PC-9 (cell line): ENCODE results near the gene MCC. TPM values are rescaled to one million over a fixed set of nuclear protein-coding genes. Genes with fewer than 3 reads are reported as not detected.

Source experiments
- BruUV-seq: library from RNA; stranded (reverse); fragments of 400-500 nt; replicated peaks from 2 replicates; lab custom pipeline; 2021; lab: Mats Ljungman, UMichigan
- CTCF ChIA-PET: fragments of 300-600 bp; sonication (Branson Sonifier 250); formaldehyde crosslinking; loops from one replicate; lab custom pipeline; 2022; ENCODE audit warnings: antibody characterized with exemption; lab: Charles Lee
- POLR2A ChIA-PET: fragments of 300-600 bp; sonication (Branson Sonifier 250); formaldehyde crosslinking; loops from one replicate; lab custom pipeline; 2022; ENCODE audit warnings: antibody characterized with exemption; ENCODE audit not compliant: unreplicated experiment; lab: Charles Lee
- DNase-seq, 2 experiments: peaks; one replicate each; pipeline versions ENCODE4 v3.0.0 to v3.0.0-alpha.2; 2015 to 2022; ENCODE audit warnings: mixed read lengths in 1 of 2
- H2AFZ ChIP-seq: fragments of 200-600 bp; sonication (generic); 2 replicates; pipeline ENCODE4 v1.8.1; 2017; ENCODE audit warnings: antibody characterized with exemption
- H3F3A ChIP-seq: fragments of 200-600 bp; sonication (generic); 2 replicates; pipeline ENCODE4 v1.8.1; 2017; ENCODE audit warnings: antibody characterized with exemption, mild to moderate bottlenecking, low read depth; ENCODE audit not compliant: insufficient read depth
- H3K27ac ChIP-seq: fragments of 200-600 bp; sonication (generic); 2 replicates; pipeline ENCODE4 v1.6.1; 2016; ENCODE audit warnings: mixed run types
- H3K27me3 ChIP-seq: fragments of 200-600 bp; sonication (generic); 2 replicates; pipeline ENCODE4 v1.6.1; 2016; ENCODE audit warnings: low read depth, mixed run types; ENCODE audit not compliant: insufficient read depth
- H3K36me3 ChIP-seq: fragments of 200-600 bp; sonication (generic); 2 replicates; pipeline ENCODE4 v1.6.1; 2016; ENCODE audit warnings: low read depth, mixed run types
- H3K4me1 ChIP-seq: fragments of 200-600 bp; sonication (generic); replicated peaks from 2 replicates; pipeline ENCODE4 v1.6.1; 2016; ENCODE audit warnings: mixed run types; ENCODE audit not compliant: insufficient read depth
- H3K4me2 ChIP-seq: fragments of 200-600 bp; sonication (generic); 2 replicates; pipeline ENCODE4 v1.6.1; 2017; ENCODE audit warnings: mixed run types
- H3K4me3 ChIP-seq: fragments of 200-600 bp; sonication (generic); 2 replicates; pipeline ENCODE4 v1.6.1; 2016; ENCODE audit warnings: mixed run types
- H3K79me2 ChIP-seq: fragments of 200-600 bp; sonication (generic); 2 replicates; pipeline ENCODE4 v1.6.1; 2017; ENCODE audit warnings: low read depth, mixed run types
- H3K9me2 ChIP-seq: fragments of 200-600 bp; sonication (generic); 2 replicates; pipeline ENCODE4 v1.8.1; 2017; ENCODE audit warnings: mild to moderate bottlenecking; ENCODE audit not compliant: insufficient read depth
- H3K9me3 ChIP-seq: fragments of 200-600 bp; sonication (generic); 2 replicates; pipeline ENCODE4 v1.8.1; 2016; ENCODE audit warnings: low read depth; ENCODE audit not compliant: insufficient read depth
- H4K20me1 ChIP-seq: fragments of 200-600 bp; sonication (generic); 2 replicates; pipeline ENCODE4 v1.8.1; 2017; ENCODE audit not compliant: insufficient read depth
- CTCF ChIP-seq: fragments of 200-600 bp; sonication (generic); conservative IDR thresholded peaks from 2 replicates; pipeline ENCODE4 v1.6.1; 2017; ENCODE audit warnings: mixed run types, antibody characterized with exemption, mild to moderate bottlenecking, moderate library complexity
- EZH2 ChIP-seq: fragments of 200-600 bp; sonication (generic); IDR thresholded peaks from 2 replicates; pipeline ENCODE4 v1.8.0; 2017; ENCODE audit warnings: antibody characterized with exemption, low read depth
- intact Hi-C: fragments of 100-400 bp; cut with micrococcal nuclease; formaldehyde crosslinking; loops from one replicate; pipeline ENCODE4 v1.10.0; 2022; ENCODE audit not compliant: unreplicated experiment
- total RNA-seq: library from RNA; stranded (reverse); gene quantifications from 2 replicates; pipeline ENCODE4 v1.2.3, GENCODE V29; 2021

MCC gene
- total RNA-seq, 1 experiment from 2014 or later: 2.5 TPM

GRCh38 chr5:113140837-113141671, 347.2 kb downstream of the MCC start:
- no TSS peak for BruUV-seq

DNA sequence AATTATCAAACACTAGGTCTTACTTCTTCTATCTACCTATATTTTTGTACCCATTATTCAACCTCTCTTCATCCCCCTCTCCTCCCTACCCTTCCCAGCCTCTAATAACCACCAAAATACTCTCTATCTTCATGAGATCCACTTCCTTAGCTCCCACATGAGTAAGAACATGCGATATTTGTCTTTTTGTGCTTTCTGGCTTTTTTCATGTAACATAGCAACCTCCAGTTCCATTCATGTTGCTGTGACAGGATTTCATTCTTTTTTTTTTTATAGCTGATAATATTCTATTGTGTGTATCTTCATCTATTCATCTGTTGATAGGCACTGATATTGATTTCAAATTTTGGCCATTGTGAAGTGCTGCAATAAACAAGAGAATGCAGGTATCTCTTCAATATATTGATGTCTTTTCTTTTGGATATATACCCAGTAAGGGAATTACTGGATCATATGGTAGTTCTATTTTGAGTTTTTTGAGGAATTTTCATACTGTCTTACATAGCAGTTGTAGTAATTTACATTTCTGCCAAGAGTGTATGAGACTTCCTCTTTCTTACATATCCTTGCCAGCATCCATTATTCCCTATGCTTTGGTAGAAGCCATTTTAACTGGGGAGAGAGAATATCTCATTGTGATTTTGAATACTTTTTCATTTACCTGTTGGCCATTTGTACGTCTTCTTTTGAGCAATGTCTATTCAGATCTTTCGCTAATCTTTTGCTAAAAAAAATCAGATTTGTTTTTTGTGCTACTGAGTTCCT, 354.9 kb downstream of the MCC start:
- intact Hi-C loops: no loop called here
- no peaks in the 10 kb centered on the region for H3K9me3 ChIP-seq
- no peak for DNase-seq
- H3K27me3 ChIP-seq: no peaks in the 10 kb centered on the region
- H3K27ac ChIP-seq: no peak overlapping the region
- no peaks in the 10 kb centered on the region for H3K9me2 ChIP-seq
- CTCF ChIA-PET: no interaction called here
- POLR2A ChIA-PET: no interaction called here
- H2AFZ ChIP-seq: no peak overlapping the region
- H3K36me3 ChIP-seq: no peaks in the 10 kb centered on the region
- no TSS peak for BruUV-seq
- H3K79me2 ChIP-seq: no peaks in the 10 kb centered on the region
- no peaks in the 10 kb centered on the region for H3F3A ChIP-seq
- no peak overlapping the region for H3K4me2 ChIP-seq
- H3K4me1 ChIP-seq: no peaks in the 10 kb centered on the region
- no peaks in the 10 kb centered on the region for H4K20me1 ChIP-seq
- TF ChIP-seq EZH2: no peak
- TF ChIP-seq CTCF: no peak
- H3K4me3 ChIP-seq: no peak overlapping the region

More at GRCh38 chr5:113140837-113141671, 347.2 kb downstream of the MCC start:
- no peaks in the 10 kb centered on the region for H3K27me3 ChIP-seq
- no peaks in the 10 kb centered on the region for H4K20me1 ChIP-seq
- intact Hi-C loops: no loop called here
- no peak for TF ChIP-seq EZH2
- TF ChIP-seq CTCF: no peak
- no peaks in the 10 kb centered on the region for H3K9me2 ChIP-seq
- no peak overlapping the region for H3K4me3 ChIP-seq
- CTCF ChIA-PET: no interaction called here
- no peak overlapping the region for H2AFZ ChIP-seq
- H3K36me3 ChIP-seq: no peaks in the 10 kb centered on the region
- H3K4me2 ChIP-seq: no peak overlapping the region
- POLR2A ChIA-PET: interaction anchor here (0.7 kb wide), 1 partner anchor 370 kb away, joined by 4 read pairs; no protein-coding TSS in a partner anchor
- no peaks in the 10 kb centered on the region for H3K9me3 ChIP-seq
- DNase-seq: peak in 1 of 2 experiments; percentile 69
- H3K79me2 ChIP-seq: no peaks in the 10 kb centered on the region
- H3K4me1 ChIP-seq: no peaks in the 10 kb centered on the region
- H3K27ac ChIP-seq: no peak overlapping the region
- H3F3A ChIP-seq: no peaks in the 10 kb centered on the region

DNA sequence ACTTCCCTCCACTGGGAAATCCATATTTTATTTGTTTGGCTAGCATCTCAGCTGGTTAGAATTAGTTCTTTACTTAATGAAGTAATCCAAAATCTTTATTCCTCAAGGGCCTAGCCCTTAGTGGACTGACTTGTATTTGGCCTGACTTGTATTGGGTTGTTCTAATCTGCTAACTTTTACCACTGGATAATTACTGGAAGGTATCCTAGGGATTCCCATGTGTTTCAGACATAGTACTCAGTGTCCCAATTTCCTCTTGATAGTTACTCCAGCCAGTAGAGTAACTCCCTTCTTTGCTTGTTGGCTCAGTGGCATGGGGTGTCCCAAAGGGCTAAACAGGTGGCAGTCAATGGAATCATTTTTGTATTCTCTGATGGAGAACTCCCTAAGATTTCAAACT, 355.7 kb downstream of the MCC start:
- H3K4me3 ChIP-seq: no peak overlapping the region
- no peaks in the 10 kb centered on the region for H3K79me2 ChIP-seq
- H3K36me3 ChIP-seq: no peaks in the 10 kb centered on the region
- no peak overlapping the region for H3K27ac ChIP-seq
- intact Hi-C loops: no loop called here
- H3K27me3 ChIP-seq: no peaks in the 10 kb centered on the region
- no TSS peak for BruUV-seq
- H3F3A ChIP-seq: no peaks in the 10 kb centered on the region
- POLR2A ChIA-PET: no interaction called here
- CTCF ChIA-PET: no interaction called here
- TF ChIP-seq CTCF (no peak), EZH2 (no peak)
- no peak overlapping the region for H2AFZ ChIP-seq
- no peak overlapping the region for H3K4me2 ChIP-seq
- H3K9me2 ChIP-seq: no peaks in the 10 kb centered on the region
- H4K20me1 ChIP-seq: no peaks in the 10 kb centered on the region
- DNase-seq: no peak
- H3K9me3 ChIP-seq: no peaks in the 10 kb centered on the region
- H3K4me1 ChIP-seq: no peaks in the 10 kb centered on the region
